Suprapubic skin (tissue), 4 donors: ENCODE data around the gene SLC30A7. TPM values are rescaled to one million over a fixed set of nuclear protein-coding genes. Genes with fewer than 3 reads are reported as not detected.
"Not testable (repeated sequence)": the region's sequence is repeated elsewhere in the genome, so short reads cannot be mapped to it uniquely, and the experiment has no call there.

Experiments
- DNase-seq, 2 donors: peaks; one replicate each; pipeline ENCODE4 v3.0.0-alpha.2; 2019; ENCODE audit warnings: low spot score in 2 of 2
- H3K27ac ChIP-seq: fragments of 200-600 bp; sonication (generic); one replicate; pipeline ENCODE4 v1.5.1; 2019
- H3K27me3 ChIP-seq: fragments of 200-600 bp; sonication (generic); one replicate; pipeline ENCODE4 v1.5.1; 2019
- H3K36me3 ChIP-seq: fragments of 200-600 bp; sonication (generic); one replicate; pipeline ENCODE4 v1.5.1; 2019
- H3K4me1 ChIP-seq: fragments of 200-600 bp; sonication (generic); one replicate; pipeline ENCODE4 v1.5.1; 2019
- H3K4me3 ChIP-seq: fragments of 200-600 bp; sonication (generic); one replicate; pipeline ENCODE4 v1.5.1; 2019; ENCODE audit warnings: mild to moderate bottlenecking
- H3K9me3 ChIP-seq: fragments of 200-600 bp; sonication (generic); one replicate; pipeline ENCODE4 v1.5.1; 2019
- EP300 ChIP-seq: sonication (generic); formaldehyde crosslinking; IDR thresholded peaks from one replicate; pipeline ENCODE4 v1.6.1; 2017; ENCODE audit warnings: antibody characterized with exemption
- POLR2A ChIP-seq, 2 donors: fragments of 450-650 bp; IDR thresholded peaks; one replicate each; pipeline ENCODE4 v1.6.1; 2017; ENCODE audit warnings: antibody characterized with exemption in 2 of 2, mild to moderate bottlenecking in 2 of 2, moderate library complexity in 2 of 2
- POLR2AphosphoS5 ChIP-seq, 3 donors: sonication (generic); formaldehyde crosslinking; IDR thresholded peaks; one replicate each; pipeline ENCODE4 v1.6.1; 2017; ENCODE audit warnings: antibody characterized with exemption in 3 of 3
- WGBS: methylation state at CpG from one replicate; pipeline ENCODE4 v1.1.5; 2018; 5-methylcytosine and 5-hydroxymethylcytosine counted together
- total RNA-seq, 4 donors: library from RNA; depleted of rRNA; stranded (reverse); fragments of >200 nt; gene quantifications; one replicate each; pipeline ENCODE4 v1.1.0, GENCODE V29; 2016
- TF ChIP-seq, protein P1 (sequence below), 2 donors: fragments of 200-600 bp in 1 of 2; fragments of 450-650 bp in 1 of 2; sonication (generic) in 1 of 2; IDR thresholded peaks; one replicate each; pipeline ENCODE4 v1.5.1; 2016 to 2019; ENCODE audit warnings: antibody characterized with exemption in 2 of 2, mild to moderate bottlenecking in 1 of 2, moderate library complexity in 1 of 2

Gene SLC30A7
- total RNA-seq, 4 donors from 2014 or later = 16.4 to 22.5 (median 19.5) TPM

DNA sequence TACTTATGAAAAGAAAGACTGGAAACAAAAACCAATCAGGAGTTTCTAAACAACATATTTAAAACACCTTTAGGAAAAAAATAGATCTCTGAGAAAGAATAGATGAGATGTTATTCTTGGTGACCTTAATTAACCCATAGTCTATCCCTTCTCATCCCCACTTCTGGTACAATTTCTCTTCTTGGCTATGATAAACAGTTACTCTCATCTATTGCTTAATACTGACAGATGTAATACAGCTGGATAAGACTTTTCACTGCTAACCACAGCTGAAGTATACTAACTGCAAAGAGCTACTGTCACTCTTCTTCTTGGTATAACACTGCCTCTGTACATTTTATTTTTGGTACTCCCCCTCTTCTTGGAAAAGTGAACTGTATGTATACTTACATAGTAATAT lies 16.5 kb upstream of the SLC30A7 start:
- DNase-seq = no peak
- H3K36me3 ChIP-seq = peaks cover 8% of the 10 kb centered on the region
- peaks cover 14% of the 10 kb centered on the region for H3K4me1 ChIP-seq
- no peak overlapping the region for H3K4me3 ChIP-seq
- no peak overlapping the region for H3K27ac ChIP-seq
- no peaks in the 10 kb centered on the region for H3K9me3 ChIP-seq
- H3K27me3 ChIP-seq = no peaks in the 10 kb centered on the region
- TF ChIP-seq EP300 = no peak
- no peak for TF ChIP-seq POLR2AphosphoS5 (IDR thresholded peaks at IDR 0.05)
- no peak for TF ChIP-seq POLR2A (IDR thresholded peaks at IDR 0.05)
- TF ChIP-seq, protein P1, sequence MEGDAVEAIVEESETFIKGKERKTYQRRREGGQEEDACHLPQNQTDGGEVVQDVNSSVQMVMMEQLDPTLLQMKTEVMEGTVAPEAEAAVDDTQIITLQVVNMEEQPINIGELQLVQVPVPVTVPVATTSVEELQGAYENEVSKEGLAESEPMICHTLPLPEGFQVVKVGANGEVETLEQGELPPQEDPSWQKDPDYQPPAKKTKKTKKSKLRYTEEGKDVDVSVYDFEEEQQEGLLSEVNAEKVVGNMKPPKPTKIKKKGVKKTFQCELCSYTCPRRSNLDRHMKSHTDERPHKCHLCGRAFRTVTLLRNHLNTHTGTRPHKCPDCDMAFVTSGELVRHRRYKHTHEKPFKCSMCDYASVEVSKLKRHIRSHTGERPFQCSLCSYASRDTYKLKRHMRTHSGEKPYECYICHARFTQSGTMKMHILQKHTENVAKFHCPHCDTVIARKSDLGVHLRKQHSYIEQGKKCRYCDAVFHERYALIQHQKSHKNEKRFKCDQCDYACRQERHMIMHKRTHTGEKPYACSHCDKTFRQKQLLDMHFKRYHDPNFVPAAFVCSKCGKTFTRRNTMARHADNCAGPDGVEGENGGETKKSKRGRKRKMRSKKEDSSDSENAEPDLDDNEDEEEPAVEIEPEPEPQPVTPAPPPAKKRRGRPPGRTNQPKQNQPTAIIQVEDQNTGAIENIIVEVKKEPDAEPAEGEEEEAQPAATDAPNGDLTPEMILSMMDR (IDR thresholded peaks at IDR 0.05) = no peak

DNA sequence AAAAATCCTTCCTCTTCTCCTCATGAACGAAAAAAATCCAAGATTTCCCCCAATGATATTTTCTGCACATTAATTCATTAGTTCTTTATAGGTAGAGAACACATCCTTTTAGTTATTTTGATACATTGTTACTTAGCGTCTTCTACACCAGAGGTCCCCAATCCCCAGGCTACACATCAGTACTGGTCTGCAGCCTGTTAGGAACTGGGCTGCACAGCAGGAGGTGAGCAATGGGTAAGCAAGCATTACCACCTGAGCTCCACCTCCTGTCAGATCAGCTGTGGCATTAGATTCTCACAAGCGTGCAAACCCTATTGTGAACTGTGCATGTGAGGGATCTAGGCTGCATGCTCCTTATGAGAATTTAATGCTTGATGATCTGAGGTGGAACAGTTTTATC lies 14.2 kb upstream of the SLC30A7 start:
- TF ChIP-seq POLR2AphosphoS5 (IDR thresholded peaks at IDR 0.05) = no peak
- TF ChIP-seq EP300 = no peak
- TF ChIP-seq POLR2A (IDR thresholded peaks at IDR 0.05) = no peak
- TF ChIP-seq, protein P1 (IDR thresholded peaks at IDR 0.05) = no peak
- H3K27ac ChIP-seq = no peak overlapping the region
- DNase-seq = no peak
- peaks cover 15% of the 10 kb centered on the region for H3K4me1 ChIP-seq
- H3K4me3 ChIP-seq = no peak overlapping the region
- H3K27me3 ChIP-seq = no peaks in the 10 kb centered on the region
- H3K9me3 ChIP-seq = no peaks in the 10 kb centered on the region
- WGBS = 93% methylated on average over 3 of the region's 3 CpGs
- peaks cover 8% of the 10 kb centered on the region for H3K36me3 ChIP-seq

DNA sequence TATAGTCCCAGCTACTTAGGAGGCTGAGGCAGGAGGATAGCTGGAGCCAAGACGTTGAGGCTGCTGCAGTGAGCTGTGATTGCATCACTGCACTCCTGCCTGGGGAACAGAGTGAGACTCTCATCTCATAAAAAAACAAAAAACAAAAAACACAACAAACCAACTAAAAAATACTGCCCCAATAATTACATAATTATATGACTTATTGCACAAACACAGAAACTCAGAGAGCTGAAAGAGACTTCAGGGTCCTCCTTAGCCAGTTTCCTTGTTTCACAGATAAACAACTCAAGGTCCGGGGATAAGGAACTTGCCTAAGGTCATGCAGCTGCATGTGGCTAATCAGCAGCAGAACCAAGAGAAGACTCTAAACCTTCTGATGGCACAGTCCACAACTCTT lies 13.2 kb upstream of the SLC30A7 start:
- Histone ChIP-seq H3K27me3 (no peaks in the 10 kb centered on the region), H3K4me1 (peaks cover 15% of the 10 kb centered on the region), H3K4me3 (no peak overlapping the region), H3K9me3 (no peaks in the 10 kb centered on the region), H3K36me3 (peaks cover under 1% of the 10 kb centered on the region), H3K27ac (no peak overlapping the region)
- TF ChIP-seq EP300 (no peak), POLR2A (IDR thresholded peaks at IDR 0.05) (no peak), POLR2AphosphoS5 (IDR thresholded peaks at IDR 0.05) (no peak)
- 43% methylated on average over 2 of the region's 2 CpGs for WGBS
- no peak for DNase-seq

DNA sequence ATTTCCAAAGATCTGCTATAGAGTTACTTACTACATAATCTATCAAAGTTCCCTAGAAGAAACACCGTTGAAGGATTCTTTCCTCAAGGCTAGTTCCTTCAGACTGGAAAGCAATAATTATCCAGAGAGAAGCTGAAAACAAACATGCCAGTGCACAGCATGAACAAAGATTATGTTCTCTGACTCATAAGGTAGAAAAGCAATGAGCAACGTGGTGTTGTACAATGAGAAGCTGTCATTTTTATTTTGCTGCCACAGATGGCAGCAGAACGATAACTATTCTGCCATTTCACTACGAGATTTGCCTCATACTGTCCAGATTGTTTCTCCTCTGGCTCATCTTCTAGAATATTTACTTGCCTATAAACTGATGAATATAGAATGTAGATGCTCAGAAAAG lies 11.9 kb upstream of the SLC30A7 start:
- Histone ChIP-seq H3K9me3 (no peaks in the 10 kb centered on the region), H3K4me3 (no peak overlapping the region), H3K4me1 (peaks cover 15% of the 10 kb centered on the region), H3K27ac (no peak overlapping the region), H3K27me3 (no peaks in the 10 kb centered on the region), H3K36me3 (no peaks in the 10 kb centered on the region)
- DNase-seq = no peak
- TF ChIP-seq, protein P1 (IDR thresholded peaks at IDR 0.05) = no peak
- no peak for TF ChIP-seq POLR2AphosphoS5 (IDR thresholded peaks at IDR 0.05)
- no peak for TF ChIP-seq POLR2A (IDR thresholded peaks at IDR 0.05)
- TF ChIP-seq EP300 = no peak
- WGBS = 43% methylated on average over 4 of the region's 4 CpGs

DNA sequence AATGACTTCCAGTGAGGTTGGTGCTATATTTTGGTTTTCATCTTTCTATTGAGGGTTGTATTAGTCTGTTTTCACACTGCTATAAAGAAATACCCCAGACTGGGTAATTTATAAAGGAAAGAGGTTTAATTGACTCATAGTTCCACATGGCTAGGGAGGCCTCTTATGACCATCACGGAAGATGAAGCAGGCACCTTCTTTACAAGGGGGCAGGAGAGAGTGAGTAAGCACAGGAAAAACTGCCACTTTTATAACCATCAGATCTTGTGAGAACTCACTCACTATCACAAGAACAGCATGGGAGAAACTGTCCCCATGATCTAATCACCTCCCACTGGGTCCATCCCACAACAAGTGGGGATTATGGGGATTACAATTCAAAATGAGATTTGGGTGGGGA lies 6.9 kb upstream of the SLC30A7 start:
- not testable (repeated sequence) for H3K9me3 ChIP-seq, H3K36me3 ChIP-seq, DNase-seq, H3K27me3 ChIP-seq, H3K27ac ChIP-seq, H3K4me3 ChIP-seq
- peaks cover 10% of the 10 kb centered on the region for H3K4me1 ChIP-seq
- 92% methylated on average over 1 of the region's 1 CpG for WGBS

DNA sequence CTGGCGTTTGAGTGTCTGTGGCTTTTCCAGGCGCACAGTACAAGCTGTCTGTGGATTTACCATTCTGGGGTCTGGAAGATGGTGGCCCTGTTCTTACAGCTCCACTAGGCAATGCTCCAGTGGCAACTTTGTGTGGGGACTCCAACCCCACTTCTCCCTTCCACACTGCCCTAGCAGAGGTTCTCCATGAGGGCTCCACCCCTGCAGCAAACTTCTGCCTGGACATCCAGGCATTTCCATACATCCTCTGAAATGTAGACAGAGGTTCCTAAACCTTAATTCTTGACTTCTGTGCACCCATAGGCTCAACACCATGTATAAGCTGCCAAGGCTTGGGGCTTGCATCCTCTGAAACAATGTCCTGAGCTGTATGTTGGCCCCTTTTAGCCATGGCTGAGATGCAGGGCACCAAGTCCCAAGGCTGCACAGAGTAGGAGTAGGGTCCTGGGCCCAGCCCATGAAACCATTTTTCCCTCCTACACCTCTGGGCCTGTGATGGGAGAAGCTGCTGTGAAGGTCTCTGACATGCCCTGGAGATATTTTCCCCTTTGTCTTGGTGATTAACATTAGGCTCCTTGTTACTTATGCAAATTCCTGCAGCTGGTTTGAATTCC lies 5.9 kb upstream of the SLC30A7 start:
- H3K4me1 ChIP-seq = peaks cover 11% of the 10 kb centered on the region
- WGBS = 95% methylated on average over 2 of the region's 2 CpGs
- H3K27ac ChIP-seq, H3K27me3 ChIP-seq, DNase-seq, H3K9me3 ChIP-seq, H3K36me3 ChIP-seq, H3K4me3 ChIP-seq: not testable (repeated sequence)

DNA sequence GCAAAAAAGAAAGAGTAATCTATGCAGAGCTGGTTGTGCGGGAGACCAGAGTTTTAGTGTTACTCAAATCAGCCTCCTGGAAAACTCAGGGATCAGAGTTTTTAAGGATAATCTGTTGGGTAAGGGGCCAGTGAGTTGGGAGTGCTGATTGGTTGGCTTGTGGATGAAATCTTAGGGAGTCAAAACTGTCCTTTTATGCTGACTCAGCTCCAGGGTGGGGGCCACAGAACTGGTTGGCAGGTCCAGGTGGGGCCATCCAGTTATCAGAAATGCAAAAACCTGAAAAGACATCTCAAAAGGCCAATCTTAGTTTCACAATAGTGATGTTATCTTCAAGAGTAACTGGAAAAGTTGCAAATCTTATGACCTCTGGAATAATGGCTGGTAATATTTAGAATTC lies 4.5 kb upstream of the SLC30A7 start:
- Histone ChIP-seq H3K4me1 (peaks cover 11% of the 10 kb centered on the region), H3K36me3 (no peaks in the 10 kb centered on the region), H3K9me3 (no peaks in the 10 kb centered on the region), H3K27ac (no peak overlapping the region), H3K4me3 (no peak overlapping the region), H3K27me3 (no peaks in the 10 kb centered on the region)
- WGBS = 95% methylated on average over 1 of the region's 1 CpG
- no peak for DNase-seq
- TF ChIP-seq POLR2A (IDR thresholded peaks at IDR 0.05) = no peak
- TF ChIP-seq, protein P1 (IDR thresholded peaks at IDR 0.05) = no peak
- no peak for TF ChIP-seq POLR2AphosphoS5 (IDR thresholded peaks at IDR 0.05)
- TF ChIP-seq EP300 = no peak
